CD14-positive monocyte (primary cell): ENCODE measurements around the gene STARD7. TPM values are rescaled to one million over a fixed set of nuclear protein-coding genes. Genes with fewer than 3 reads are reported as not detected.

Experiments
- DNase-seq, 3 donors: peaks; one replicate each; pipeline ENCODE4 v3.0.0-alpha.2; 2011 to 2022
- H2AFZ ChIP-seq: 2 replicates; pipeline ENCODE4 v1.6.0; 2012; ENCODE audit warnings: mild to moderate bottlenecking, low read depth, low read length, inconsistent platforms; ENCODE audit not compliant: insufficient read depth, poor library complexity, severe bottlenecking
- H3K27ac ChIP-seq, 2 donors: 1 replicate in 1 of 2; 2 replicates in 1 of 2; pipeline ENCODE4 v1.5.1; 2012 to 2013; ENCODE audit warnings: low read length in 2 of 2, control low read depth in 1 of 2, inconsistent platforms in 1 of 2, low read depth in 1 of 2, mild to moderate bottlenecking in 1 of 2
- H3K27me3 ChIP-seq, 2 donors: one replicate each; pipeline versions ENCODE4 v1.6.0 to v1.6.1; 2011 to 2013; ENCODE audit warnings: low read length in 2 of 2; ENCODE audit not compliant: control insufficient read depth in 2 of 2, insufficient read depth in 2 of 2
- H3K36me3 ChIP-seq, 2 donors: replicated peaks in 1 of 2; 1 replicate in 1 of 2; 2 replicates in 1 of 2; pipeline versions ENCODE4 v1.5.1 to v1.6.1; 2012 to 2013; ENCODE audit warnings: low read length in 2 of 2, control low read depth in 1 of 2, inconsistent platforms in 1 of 2, mild to moderate bottlenecking in 1 of 2; ENCODE audit not compliant: insufficient read depth in 2 of 2, control insufficient read depth in 1 of 2
- H3K4me1 ChIP-seq, 2 donors: 1 replicate in 1 of 2; 2 replicates in 1 of 2; pipeline versions ENCODE4 v1.5.1 to v1.6.1; 2012 to 2013; ENCODE audit warnings: low read length in 2 of 2, control low read depth in 1 of 2, inconsistent platforms in 1 of 2, mild to moderate bottlenecking in 1 of 2, moderate library complexity in 1 of 2; ENCODE audit not compliant: insufficient read depth in 2 of 2, control insufficient read depth in 1 of 2
- H3K4me2 ChIP-seq: replicated peaks from 2 replicates; pipeline ENCODE3; 2012; ENCODE audit warnings: low read length, moderate library complexity, mild to moderate bottlenecking; ENCODE audit not compliant: poor library complexity, severe bottlenecking; ENCODE audit errors: extremely low read depth
- H3K4me3 ChIP-seq, 3 experiments: fragments of 200-600 bp in 1 of 3; sonication (generic) in 1 of 3; replicated peaks in 1 of 3; 1 replicate in 2 of 3; 2 replicates in 1 of 3; pipeline ENCODE4 v1.5.1; 2011 to 2013; ENCODE audit warnings: low read length in 3 of 3, mild to moderate bottlenecking in 3 of 3, control low read depth in 2 of 3, low read depth in 2 of 3, inconsistent platforms in 1 of 3, moderate library complexity in 1 of 3
- H3K79me2 ChIP-seq: 2 replicates; pipeline ENCODE4 v1.6.0; 2012; ENCODE audit warnings: mild to moderate bottlenecking, control low read depth, inconsistent platforms, low read length, moderate library complexity; ENCODE audit not compliant: insufficient read depth
- H3K9ac ChIP-seq: 2 replicates; pipeline ENCODE4 v1.6.0; 2017; ENCODE audit warnings: low read length, mild to moderate bottlenecking; ENCODE audit not compliant: insufficient read depth, poor library complexity, severe bottlenecking
- H3K9me3 ChIP-seq, 2 donors: replicated peaks in 1 of 2; 1 replicate in 1 of 2; 2 replicates in 1 of 2; pipeline versions ENCODE4 v1.5.1 to v1.6.1; 2012 to 2013; ENCODE audit warnings: low read length in 2 of 2, control low read depth in 1 of 2; ENCODE audit not compliant: control insufficient read depth in 1 of 2, insufficient read depth in 1 of 2
- H4K20me1 ChIP-seq: 2 replicates; pipeline ENCODE4 v1.6.0; 2012; ENCODE audit warnings: mild to moderate bottlenecking, low read length, control low read depth, moderate library complexity; ENCODE audit not compliant: insufficient read depth
- H3K27ac Mint-ChIP-seq, 7 donors: one replicate each; pipeline ENCODE4 v1.8.0; 2020; ENCODE audit warnings: mild to moderate bottlenecking in 7 of 7, mixed read lengths in 7 of 7, moderate library complexity in 6 of 7, inconsistent platforms in 2 of 7
- H3K27me3 Mint-ChIP-seq, 3 donors: one replicate each; pipeline ENCODE4 v1.8.0; 2021 to 2022; ENCODE audit warnings: low read depth in 3 of 3, mild to moderate bottlenecking in 3 of 3, mixed read lengths in 3 of 3, moderate library complexity in 3 of 3, inconsistent platforms in 1 of 3
- H3K36me3 Mint-ChIP-seq, 2 donors: one replicate each; pipeline ENCODE4 v1.8.0; 2020; ENCODE audit warnings: mixed read lengths in 2 of 2, inconsistent platforms in 1 of 2, mild to moderate bottlenecking in 1 of 2
- H3K4me1 Mint-ChIP-seq: one replicate; pipeline ENCODE4 v1.8.0; 2020; ENCODE audit warnings: mild to moderate bottlenecking, mixed read lengths
- H3K4me3 Mint-ChIP-seq, 2 donors: one replicate each; pipeline ENCODE4 v1.8.0; 2020; ENCODE audit warnings: mild to moderate bottlenecking in 2 of 2, mixed read lengths in 2 of 2, moderate library complexity in 1 of 2
- H3K9me3 Mint-ChIP-seq, 7 donors: one replicate each; pipeline ENCODE4 v1.8.0; 2020 to 2022; ENCODE audit warnings: mixed read lengths in 7 of 7, mild to moderate bottlenecking in 6 of 7, moderate library complexity in 6 of 7, inconsistent platforms in 2 of 7
- CTCF ChIP-seq: fragments of 200-600 bp; IDR thresholded peaks from one replicate; pipeline ENCODE4 v1.8.0; 2022; ENCODE audit warnings: antibody characterized with exemption, mild to moderate bottlenecking
- WGBS: methylation state at CpG from one replicate; pipeline ENCODE4 v1.1.5; 2013; ENCODE audit warnings: missing lambda C conversion rate; ENCODE audit not compliant: insufficient coverage; 5-methylcytosine and 5-hydroxymethylcytosine counted together
- intact Hi-C, 2 donors: fragments of 100-400 bp; cut with micrococcal nuclease; formaldehyde crosslinking; loops; one replicate each; pipeline versions ENCODE4 v1.15.0 to v1.15.1; 2023
- polyA plus RNA-seq, 3 donors: library from polyadenylated mRNA; depleted of rRNA in 1 of 3; unstranded in 2 of 3; stranded (reverse) in 1 of 3; fragments of 300-500 nt in 2 of 3; fragments of >200 nt in 1 of 3; fragmentation: Illumina TruSeq in 2 of 3; gene quantifications; 1 replicate in 2 of 3; 2 replicates in 1 of 3; pipeline ENCODE4 v1.2.3, GENCODE V29; 2012 to 2021

The STARD7 gene
- polyA plus RNA-seq, 3 donors = 38.0 to 179 (median 172) TPM

- Histone ChIP-seq H3K4me2 (no peak overlapping the region), H3K9me3 (no peaks in the 10 kb centered on the region), H2AFZ (no peak overlapping the region), H3K4me1 (peaks cover 48 to 52% of the 10 kb centered on the region in 2 donors), H3K36me3 (peaks cover 2 to 31% of the 10 kb centered on the region in 2 donors), H3K79me2 (peaks cover 18% of the 10 kb centered on the region), H3K27ac (no peak overlapping the region), H3K4me3 (no peak overlapping the region), H4K20me1 (no peaks in the 10 kb centered on the region), H3K9ac (no peak overlapping the region), H3K27me3 (no peaks in the 10 kb centered on the region)
- H3K4me1 Mint-ChIP-seq = peaks cover 44% of the 10 kb centered on the region
- intact Hi-C loops = no loop called here
- H3K27ac Mint-ChIP-seq = no peak overlapping the region
- WGBS = no CpG with 5 or more reads among the region's 1 CpG
- DNase-seq = no peak
- H3K36me3 Mint-ChIP-seq = peaks cover 11 to 36% of the 10 kb centered on the region in 2 donors
- H3K27me3 Mint-ChIP-seq = no peaks in the 10 kb centered on the region
- peaks cover 0 to 3% (median 0%) of the 10 kb centered on the region in 7 donors for H3K9me3 Mint-ChIP-seq
- TF ChIP-seq CTCF = no peak
- H3K4me3 Mint-ChIP-seq = no peak overlapping the region
Measured at GRCh38 chr2:96236882-96237281, 28.3 kb upstream of the STARD7 start.

DNA sequence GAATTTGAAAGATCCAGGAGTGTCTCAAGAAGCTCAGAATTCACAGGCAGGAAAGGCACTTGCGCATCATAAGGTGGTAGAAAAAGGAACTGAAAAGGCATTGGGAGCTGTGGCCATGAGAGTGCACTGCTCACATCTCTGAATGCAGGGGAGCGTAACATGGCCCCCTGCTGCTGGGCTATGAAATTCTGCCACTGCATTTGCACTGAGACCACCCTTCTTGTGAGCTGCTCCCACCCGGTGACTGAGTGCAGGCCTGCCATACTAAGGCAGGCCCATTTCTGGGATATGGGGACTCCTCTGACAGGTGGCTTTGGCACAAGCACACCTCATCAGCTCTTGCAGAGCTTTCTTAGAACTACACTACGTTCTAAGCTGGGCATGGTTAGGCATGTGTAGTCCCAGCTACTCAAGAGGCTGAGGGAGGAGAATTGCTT lies 25.3 kb upstream of the STARD7 start:
- 46% methylated on average over 3 of the region's 4 CpGs for WGBS
- Histone ChIP-seq H3K27me3 (no peaks in the 10 kb centered on the region), H3K79me2 (peaks cover 8% of the 10 kb centered on the region), H3K4me3 (peak overlapping the region in 1 of 3 experiments; percentile 8), H3K4me1 (peaks cover 22 to 24% of the 10 kb centered on the region in 2 donors), H3K36me3 (peaks cover 2 to 21% of the 10 kb centered on the region in 2 donors), H2AFZ (peak overlapping the region; percentile 10), H3K9ac (no peak overlapping the region), H3K27ac (peak overlapping the region; percentile 50 to 71), H3K9me3 (no peaks in the 10 kb centered on the region), H4K20me1 (no peaks in the 10 kb centered on the region), H3K4me2 (peak overlapping the region; percentile 37)
- Mint-ChIP-seq H3K27ac (peak overlapping the region; percentile 83 to 95 (median 93)), H3K36me3 (peaks cover 17 to 27% of the 10 kb centered on the region in 2 donors), H3K27me3 (peaks cover 0 to 2% (median 0%) of the 10 kb centered on the region in 3 donors), H3K4me3 (peak overlapping the region in 1 of 2 donors; percentile 74), H3K4me1 (peaks cover 18% of the 10 kb centered on the region), H3K9me3 (peaks cover 0 to 3% (median 0%) of the 10 kb centered on the region in 7 donors)
- intact Hi-C loops = no loop called here
- peak; percentile 35 for TF ChIP-seq CTCF
- DNase-seq = peak; percentile 43 to 64 (median 49)
